ENCODE measurements around the gene PCDHGA1. TPM values are rescaled to one million over a fixed set of nuclear protein-coding genes. Genes with fewer than 3 reads are reported as not detected.
"Not testable (repeated sequence)": the region's sequence is repeated elsewhere in the genome, so short reads cannot be mapped to it uniquely, and the experiment has no call there.

PCDHGA1 gene
- total RNA-seq, 1 donor from 2014 or later = 0.07 TPM

- intact Hi-C loops (cut with micrococcal nuclease); DNase-seq; H3K4me3 Mint-ChIP-seq; H3K4me1 Mint-ChIP-seq; H3K36me3 Mint-ChIP-seq (ENCODE audit: low read depth); H3K27ac Mint-ChIP-seq: not testable (repeated sequence)
- peaks cover 11% of the 10 kb centered on the region for H3K27me3 Mint-ChIP-seq
- peaks cover 22% of the 10 kb centered on the region for H3K9me3 Mint-ChIP-seq
These were observed 45.3 kb downstream of the PCDHGA1 start for GRCh38 chr5:141375444-141376155.

- no peaks in the 10 kb centered on the region for H3K4me1 Mint-ChIP-seq
- peaks cover 8% of the 10 kb centered on the region for H3K27me3 Mint-ChIP-seq
- H3K4me3 Mint-ChIP-seq = peak within 1 kb of the TSS; percentile 82
- H3K36me3 Mint-ChIP-seq (ENCODE audit: low read depth) = no peaks in the 10 kb centered on the region
- peak; percentile 55 for DNase-seq
- peaks cover 4% of the 10 kb centered on the region for H3K9me3 Mint-ChIP-seq
- intact Hi-C loops (cut with micrococcal nuclease) = no loop called here
- H3K27ac Mint-ChIP-seq = peak within 1 kb of the TSS; percentile 20
These were observed 52.4 kb downstream of the PCDHGA1 start, which contains the start of gene PCDHGA7 for GRCh38 chr5:141382469-141383294. PCDHGA7 (plus strand) TSS chr5:141382742; CDS start chr5:141382900, 158 bp downstream.

- Mint-ChIP-seq H3K36me3 (ENCODE audit: low read depth) (no peaks in the 10 kb centered on the region), H3K4me1 (no peaks in the 10 kb centered on the region), H3K27ac (no peak overlapping the region), H3K27me3 (peaks cover 8% of the 10 kb centered on the region), H3K4me3 (peak overlapping the region; percentile 82), H3K9me3 (peaks cover 6% of the 10 kb centered on the region)
- intact Hi-C loops (cut with micrococcal nuclease) = no loop called here
- DNase-seq = no peak
These were observed 53.0 kb downstream of the PCDHGA1 start for GRCh38 chr5:141383345-141383744.

- no peak for DNase-seq
- Mint-ChIP-seq H3K27me3 (peaks cover 13% of the 10 kb centered on the region), H3K36me3 (ENCODE audit: low read depth) (no peaks in the 10 kb centered on the region), H3K4me1 (no peaks in the 10 kb centered on the region), H3K4me3 (no peak overlapping the region), H3K9me3 (peaks cover 14% of the 10 kb centered on the region), H3K27ac (no peak overlapping the region)
- intact Hi-C loops (cut with micrococcal nuclease) = no loop called here
These were observed 54.4 kb downstream of the PCDHGA1 start for GRCh38 chr5:141384471-141385267.

GRCh38 chr5:141387557-141388311 lies 57.4 kb downstream of the PCDHGA1 start, which contains the start of gene PCDHGB4:
PCDHGB4 (plus strand) TSS chr5:141387698; CDS start chr5:141387885, 187 bp downstream.
- intact Hi-C loops (cut with micrococcal nuclease); H3K36me3 Mint-ChIP-seq (ENCODE audit: low read depth); H3K27ac Mint-ChIP-seq; H3K4me1 Mint-ChIP-seq: not testable (repeated sequence)
- peak; percentile 74 for DNase-seq
- peaks cover 17% of the 10 kb centered on the region for H3K27me3 Mint-ChIP-seq
- H3K9me3 Mint-ChIP-seq = peaks cover 25% of the 10 kb centered on the region
- peak within 1 kb of the TSS; percentile 56 for H3K4me3 Mint-ChIP-seq

- H3K36me3 Mint-ChIP-seq (ENCODE audit: low read depth) = peaks cover 3% of the 10 kb centered on the region
- DNase-seq = no peak
- H3K4me1 Mint-ChIP-seq = no peaks in the 10 kb centered on the region
- peak overlapping the region; percentile 8 for H3K4me3 Mint-ChIP-seq
- peaks cover 30% of the 10 kb centered on the region for H3K9me3 Mint-ChIP-seq
- H3K27ac Mint-ChIP-seq = no peak overlapping the region
- peaks cover 16% of the 10 kb centered on the region for H3K27me3 Mint-ChIP-seq
- intact Hi-C loops (cut with micrococcal nuclease) = no loop called here
These were observed 58.3 kb downstream of the PCDHGA1 start for GRCh38 chr5:141388661-141389060.

- H3K4me3 Mint-ChIP-seq = no peak overlapping the region
- H3K4me1 Mint-ChIP-seq = no peaks in the 10 kb centered on the region
- intact Hi-C loops (cut with micrococcal nuclease) = no loop called here
- peaks cover 19% of the 10 kb centered on the region for H3K27me3 Mint-ChIP-seq
- peaks cover 35% of the 10 kb centered on the region for H3K9me3 Mint-ChIP-seq
- H3K36me3 Mint-ChIP-seq (ENCODE audit: low read depth) = peaks cover 3% of the 10 kb centered on the region
- H3K27ac Mint-ChIP-seq = no peak overlapping the region
- DNase-seq = no peak
These were observed 59.1 kb downstream of the PCDHGA1 start for GRCh38 chr5:141389153-141390042.

- no peak within 1 kb of the TSS for H3K27ac Mint-ChIP-seq
- H3K4me3 Mint-ChIP-seq = no peak within 1 kb of the TSS
- peaks cover 22% of the 10 kb centered on the region for H3K27me3 Mint-ChIP-seq
- no peaks in the 10 kb centered on the region for H3K4me1 Mint-ChIP-seq
- intact Hi-C loops (cut with micrococcal nuclease) = no loop called here
- H3K36me3 Mint-ChIP-seq (ENCODE audit: low read depth) = peaks cover 3% of the 10 kb centered on the region
- peak; percentile 50 for DNase-seq
- peaks cover 38% of the 10 kb centered on the region for H3K9me3 Mint-ChIP-seq
These were observed 62.3 kb downstream of the PCDHGA1 start, which contains the start of gene PCDHGA8 for GRCh38 chr5:141392429-141393198. PCDHGA8 (plus strand) TSS chr5:141392633; CDS start chr5:141392814, 181 bp downstream.

- Mint-ChIP-seq H3K27me3 (peaks cover 22% of the 10 kb centered on the region), H3K4me1 (no peaks in the 10 kb centered on the region), H3K4me3 (no peak overlapping the region), H3K27ac (no peak overlapping the region), H3K9me3 (peaks cover 37% of the 10 kb centered on the region), H3K36me3 (ENCODE audit: low read depth) (peaks cover 3% of the 10 kb centered on the region)
- intact Hi-C loops (cut with micrococcal nuclease) = no loop called here
- no peak for DNase-seq
These were observed 63.0 kb downstream of the PCDHGA1 start for GRCh38 chr5:141393267-141393666.

GRCh38 chr5:141394401-141395187 lies 64.3 kb downstream of the PCDHGA1 start:
- H3K27me3 Mint-ChIP-seq = peaks cover 23% of the 10 kb centered on the region
- intact Hi-C loops (cut with micrococcal nuclease); H3K36me3 Mint-ChIP-seq (ENCODE audit: low read depth); H3K4me3 Mint-ChIP-seq; H3K4me1 Mint-ChIP-seq; DNase-seq; H3K27ac Mint-ChIP-seq: not testable (repeated sequence)
- H3K9me3 Mint-ChIP-seq = peaks cover 35% of the 10 kb centered on the region
